ENCODE results near the gene CGREF1.

DNA sequence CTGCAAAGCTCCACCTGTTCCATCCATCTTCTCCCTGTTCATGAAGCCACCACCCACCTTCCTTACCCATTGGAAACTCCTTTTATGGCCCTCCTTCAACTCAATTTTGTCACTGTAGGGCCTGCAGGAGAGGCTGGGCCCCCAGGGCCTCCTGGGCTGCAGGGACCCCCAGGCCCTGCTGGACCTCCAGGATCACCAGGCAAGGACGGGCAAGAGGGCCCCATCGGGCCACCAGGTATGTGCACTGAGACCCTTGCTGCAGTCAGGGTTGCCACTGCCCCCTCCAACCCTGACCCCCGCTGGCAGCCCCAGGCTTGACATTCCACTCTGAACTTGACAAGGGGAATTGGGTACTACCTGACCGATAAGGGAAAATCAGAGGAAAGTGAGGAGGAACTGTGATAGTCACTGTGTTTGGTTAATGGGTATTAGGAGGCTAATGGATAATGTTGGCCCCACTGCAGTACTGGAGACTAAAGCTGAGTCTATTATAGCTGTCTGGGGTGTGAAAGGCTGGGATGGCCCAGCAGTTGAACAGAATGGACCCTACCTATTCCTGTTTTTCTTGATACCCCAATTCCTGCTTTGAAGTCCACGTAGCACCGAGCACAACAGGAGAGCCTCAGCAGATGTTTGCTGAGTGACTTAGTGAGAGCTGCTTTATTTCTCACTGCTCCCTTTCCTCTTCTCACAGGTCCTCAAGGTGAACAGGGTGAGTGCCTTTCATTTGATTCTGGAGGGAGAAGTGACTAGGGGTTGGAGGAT lies 34.4 kb downstream of the CGREF1 start:
- no peak for TF ChIP-seq POLR2A (IDR thresholded peaks at IDR 0.05; ENCODE audit: low read depth)
- TF ChIP-seq POLR2AphosphoS5 (IDR thresholded peaks at IDR 0.05), result no peak
- TF ChIP-seq, protein P1, sequence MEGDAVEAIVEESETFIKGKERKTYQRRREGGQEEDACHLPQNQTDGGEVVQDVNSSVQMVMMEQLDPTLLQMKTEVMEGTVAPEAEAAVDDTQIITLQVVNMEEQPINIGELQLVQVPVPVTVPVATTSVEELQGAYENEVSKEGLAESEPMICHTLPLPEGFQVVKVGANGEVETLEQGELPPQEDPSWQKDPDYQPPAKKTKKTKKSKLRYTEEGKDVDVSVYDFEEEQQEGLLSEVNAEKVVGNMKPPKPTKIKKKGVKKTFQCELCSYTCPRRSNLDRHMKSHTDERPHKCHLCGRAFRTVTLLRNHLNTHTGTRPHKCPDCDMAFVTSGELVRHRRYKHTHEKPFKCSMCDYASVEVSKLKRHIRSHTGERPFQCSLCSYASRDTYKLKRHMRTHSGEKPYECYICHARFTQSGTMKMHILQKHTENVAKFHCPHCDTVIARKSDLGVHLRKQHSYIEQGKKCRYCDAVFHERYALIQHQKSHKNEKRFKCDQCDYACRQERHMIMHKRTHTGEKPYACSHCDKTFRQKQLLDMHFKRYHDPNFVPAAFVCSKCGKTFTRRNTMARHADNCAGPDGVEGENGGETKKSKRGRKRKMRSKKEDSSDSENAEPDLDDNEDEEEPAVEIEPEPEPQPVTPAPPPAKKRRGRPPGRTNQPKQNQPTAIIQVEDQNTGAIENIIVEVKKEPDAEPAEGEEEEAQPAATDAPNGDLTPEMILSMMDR (IDR thresholded peaks at IDR 0.05), result no peak
